Esophagus muscularis mucosa (tissue), 4 donors: ENCODE data around the gene HPCA.

Experiments
- EP300 ChIP-seq: sonication (generic); formaldehyde crosslinking; IDR thresholded peaks from one replicate; pipeline ENCODE4 v1.6.1; 2017; ENCODE audit warnings: antibody characterized with exemption
- POLR2A ChIP-seq: fragments of 450-650 bp; IDR thresholded peaks from one replicate; pipeline ENCODE4 v1.6.1; 2017; ENCODE audit warnings: antibody characterized with exemption, moderate library complexity, mild to moderate bottlenecking, low read depth
- POLR2AphosphoS5 ChIP-seq, 2 donors: sonication (generic); formaldehyde crosslinking; IDR thresholded peaks; one replicate each; pipeline ENCODE4 v1.6.1; 2017; ENCODE audit warnings: antibody characterized with exemption in 2 of 2
- TF ChIP-seq, protein P1 (sequence below), 3 experiments: fragments of 200-600 bp in 2 of 3; fragments of 450-650 bp in 1 of 3; sonication (generic) in 2 of 3; IDR thresholded peaks; one replicate each; pipeline ENCODE4 v1.5.1; 2017 to 2019; ENCODE audit warnings: antibody characterized with exemption in 3 of 3, mild to moderate bottlenecking in 2 of 3, moderate library complexity in 1 of 3

DNA sequence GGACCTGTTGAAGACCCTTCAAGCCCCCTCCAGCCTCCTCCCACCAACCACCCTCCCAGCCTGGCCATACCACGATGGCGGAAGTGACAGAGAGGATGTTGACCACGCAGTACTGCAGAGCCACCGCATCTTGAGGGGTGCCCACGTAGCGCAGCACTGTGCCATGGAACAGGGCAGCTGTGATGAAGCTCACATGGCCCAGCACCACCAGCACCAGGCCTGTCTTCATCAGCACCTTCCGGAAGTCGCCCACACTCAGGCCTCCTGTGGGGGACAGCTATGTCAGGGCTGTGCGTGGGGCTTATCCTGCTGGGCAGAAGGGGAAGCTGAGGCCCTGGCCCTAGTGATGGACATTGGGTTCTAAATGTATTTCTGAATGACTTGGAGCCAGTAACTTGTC is 11.8 kb downstream of the HPCA start:
- TF ChIP-seq POLR2AphosphoS5 (IDR thresholded peaks at IDR 0.05) (no peak), EP300 (no peak), POLR2A (no peak)
- TF ChIP-seq, protein P1, sequence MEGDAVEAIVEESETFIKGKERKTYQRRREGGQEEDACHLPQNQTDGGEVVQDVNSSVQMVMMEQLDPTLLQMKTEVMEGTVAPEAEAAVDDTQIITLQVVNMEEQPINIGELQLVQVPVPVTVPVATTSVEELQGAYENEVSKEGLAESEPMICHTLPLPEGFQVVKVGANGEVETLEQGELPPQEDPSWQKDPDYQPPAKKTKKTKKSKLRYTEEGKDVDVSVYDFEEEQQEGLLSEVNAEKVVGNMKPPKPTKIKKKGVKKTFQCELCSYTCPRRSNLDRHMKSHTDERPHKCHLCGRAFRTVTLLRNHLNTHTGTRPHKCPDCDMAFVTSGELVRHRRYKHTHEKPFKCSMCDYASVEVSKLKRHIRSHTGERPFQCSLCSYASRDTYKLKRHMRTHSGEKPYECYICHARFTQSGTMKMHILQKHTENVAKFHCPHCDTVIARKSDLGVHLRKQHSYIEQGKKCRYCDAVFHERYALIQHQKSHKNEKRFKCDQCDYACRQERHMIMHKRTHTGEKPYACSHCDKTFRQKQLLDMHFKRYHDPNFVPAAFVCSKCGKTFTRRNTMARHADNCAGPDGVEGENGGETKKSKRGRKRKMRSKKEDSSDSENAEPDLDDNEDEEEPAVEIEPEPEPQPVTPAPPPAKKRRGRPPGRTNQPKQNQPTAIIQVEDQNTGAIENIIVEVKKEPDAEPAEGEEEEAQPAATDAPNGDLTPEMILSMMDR (IDR thresholded peaks at IDR 0.05), result no peak
